ENCODE results near the gene SRSF3. TPM values are rescaled to one million over a fixed set of nuclear protein-coding genes. Genes with fewer than 3 reads are reported as not detected.
A peak's percentile ranks its signal among the peaks of the same experiment; 100 is the strongest.

SRSF3 gene
- total RNA-seq, 2 donors from 2014 or later: 86.4 to 113 TPM

DNA sequence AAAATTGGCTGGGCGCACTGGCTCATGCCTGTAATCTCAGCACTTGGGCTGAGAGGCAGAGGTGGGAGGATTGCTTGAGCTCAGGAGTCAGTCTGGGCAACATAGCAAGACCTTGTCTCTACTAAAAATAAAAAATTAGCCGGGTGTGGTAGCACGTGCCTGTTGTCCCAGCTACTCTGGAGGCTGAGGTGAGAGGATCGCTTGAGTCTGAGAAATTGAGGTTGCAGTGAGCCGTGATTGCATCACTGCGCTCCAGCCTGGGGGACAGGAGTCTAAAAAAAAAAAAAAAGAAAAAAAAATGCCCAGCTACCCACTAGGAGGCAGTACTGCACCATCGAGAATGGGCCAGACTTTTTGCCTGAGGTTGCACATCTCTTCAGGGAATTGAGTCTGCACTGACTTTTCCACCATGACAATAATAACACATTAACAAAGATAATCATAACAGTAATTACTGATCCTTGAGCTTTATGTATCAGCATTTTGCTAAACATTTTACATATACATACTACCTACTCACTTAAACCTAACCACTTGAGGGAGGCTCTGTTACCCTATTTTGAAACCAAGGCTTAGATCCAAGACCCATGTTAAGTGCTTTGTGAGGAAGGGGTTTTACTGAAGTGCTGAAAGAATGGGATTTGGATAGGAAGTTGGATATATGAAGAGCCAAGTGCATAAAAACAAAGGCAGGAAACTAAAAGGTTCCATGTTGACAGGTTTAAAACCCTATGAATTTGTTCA, 21.0 kb downstream of the SRSF3 start:
- intact Hi-C loops (cut with DNase I): loop anchor here (5.0 kb wide), 1 partner anchor 72 kb away; no protein-coding TSS in a partner anchor
- peak; percentile 45 to 54 (median 50) for DNase-seq
- Histone ChIP-seq H3K27me3 (no peaks in the 10 kb centered on the region), H3K4me1 (peaks cover 29% of the 10 kb centered on the region), H3K27ac (peak overlapping the region in 1 of 4 donors; percentile 46), H3K9me3 (no peaks in the 10 kb centered on the region), H3K4me3 (no peak overlapping the region), H3K36me3 (replicated peaks in 1 of 2; ENCODE audit: insufficient read depth in 1 of 2, low read depth in 2 of 2) (no peaks in the 10 kb centered on the region)
- peak; percentile 47 to 94 (median 66) for TF ChIP-seq CTCF (IDR thresholded peaks at IDR 0.05)
- no peak for TF ChIP-seq POLR2A (IDR thresholded peaks at IDR 0.05)
- ATAC-seq: peak; percentile 41
- WGBS, 2 donors: 35 to 36% methylated on average over 7 of the region's 7 CpGs

DNA sequence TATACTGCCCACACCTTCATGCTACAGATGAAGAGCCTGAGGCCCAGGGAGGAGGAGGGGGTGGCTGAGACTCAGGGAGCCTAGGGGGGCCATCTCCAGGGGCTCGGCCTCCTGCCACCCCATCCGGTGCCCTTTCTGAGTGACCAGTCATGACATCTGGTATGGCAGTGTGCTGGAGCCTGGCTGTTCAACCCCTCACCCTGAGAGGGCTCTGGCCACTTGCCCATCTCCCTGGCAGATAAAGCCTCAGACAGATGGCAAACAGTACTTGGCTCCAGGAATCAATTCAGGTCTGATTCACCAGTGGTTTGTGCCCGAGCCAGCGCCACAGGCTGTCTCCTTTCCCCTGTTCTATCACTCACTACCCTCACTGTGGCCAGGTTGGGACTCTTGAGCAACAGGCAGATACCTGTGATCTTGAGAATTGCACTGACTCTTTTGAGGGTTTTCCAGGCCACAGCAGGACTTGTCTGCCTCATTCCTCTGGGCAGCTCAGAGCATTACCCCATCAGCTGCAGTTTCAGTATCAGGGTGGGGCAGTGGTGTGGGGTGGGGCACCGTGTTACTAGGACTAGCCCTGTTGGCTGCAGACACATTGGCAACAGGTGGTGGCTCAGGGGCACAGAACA, 22.8 kb downstream of the SRSF3 start:
- 8 to 26% methylated on average over 4 to 5 of the region's 5 CpGs for WGBS, 2 donors
- Histone ChIP-seq H3K9me3 (no peaks in the 10 kb centered on the region), H3K27ac (peak overlapping the region; percentile 38 to 55 (median 48)), H3K27me3 (no peaks in the 10 kb centered on the region), H3K4me3 (no peak overlapping the region), H3K4me1 (peaks cover 29% of the 10 kb centered on the region), H3K36me3 (replicated peaks in 1 of 2; ENCODE audit: insufficient read depth in 1 of 2, low read depth in 2 of 2) (no peaks in the 10 kb centered on the region)
- ATAC-seq (peak; percentile 92), DNase-seq (peak; percentile 85 to 94 (median 90))
- intact Hi-C loops (cut with DNase I): loop anchor here (5.0 kb wide), 1 partner anchor 70 kb away; no protein-coding TSS in a partner anchor
- TF ChIP-seq POLR2A (IDR thresholded peaks at IDR 0.05) (no peak), CTCF (IDR thresholded peaks at IDR 0.05) (peak in 2 of 7 experiments; percentile 5 to 7)

- intact Hi-C loops (cut with DNase I): loop anchor here (5.0 kb wide), 1 partner anchor 69 kb away; no protein-coding TSS in a partner anchor
- ATAC-seq (no peak), DNase-seq (no peak)
- no peaks in the 10 kb centered on the region for H3K36me3 ChIP-seq (replicated peaks in 1 of 2; ENCODE audit: insufficient read depth in 1 of 2, low read depth in 2 of 2)
- H3K9me3 ChIP-seq: no peaks in the 10 kb centered on the region
- H3K27ac ChIP-seq: no peak overlapping the region
- 82 to 84% methylated on average over 9 to 10 of the region's 10 CpGs for WGBS, 2 donors
- no peak overlapping the region for H3K4me3 ChIP-seq
- no peaks in the 10 kb centered on the region for H3K27me3 ChIP-seq
- no peak for TF ChIP-seq CTCF (IDR thresholded peaks at IDR 0.05)
- TF ChIP-seq POLR2A (IDR thresholded peaks at IDR 0.05): no peak
- peaks cover 35% of the 10 kb centered on the region for H3K4me1 ChIP-seq
These were observed 24.5 kb downstream of the SRSF3 start for GRCh38 chr6:36618366-36619355.

DNA sequence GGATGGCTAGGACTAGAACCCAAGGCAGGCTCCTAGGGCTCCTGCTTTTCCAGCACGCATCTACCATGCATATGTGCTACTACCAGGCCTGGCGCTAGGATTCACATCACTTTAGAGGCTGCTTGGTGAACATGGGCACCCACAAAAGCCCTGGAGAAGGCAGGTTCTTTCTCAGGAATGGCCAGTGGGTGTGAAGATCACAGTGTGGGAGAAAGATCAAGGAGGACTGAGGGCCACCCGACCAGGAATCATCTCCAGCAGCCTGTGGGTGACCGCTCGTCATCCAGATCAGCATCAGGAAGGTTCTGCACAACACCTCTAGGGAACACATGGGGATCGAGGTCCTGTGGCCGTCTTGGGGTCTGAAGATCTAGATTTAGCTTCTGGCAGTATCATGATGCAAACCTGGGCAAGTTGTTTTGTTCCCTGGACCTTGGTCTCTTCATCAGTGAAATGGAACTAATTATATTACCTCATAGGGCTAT, 27.3 kb downstream of the SRSF3 start:
- peaks cover 40% of the 10 kb centered on the region for H3K4me1 ChIP-seq
- H3K4me3 ChIP-seq: no peak overlapping the region
- no peaks in the 10 kb centered on the region for H3K27me3 ChIP-seq
- intact Hi-C loops (cut with DNase I): loop anchor here (5.0 kb wide), 1 partner anchor 106 kb away; no protein-coding TSS in a partner anchor
- H3K27ac ChIP-seq: no peak overlapping the region
- TF ChIP-seq POLR2A (IDR thresholded peaks at IDR 0.05): no peak
- no peak for TF ChIP-seq CTCF (IDR thresholded peaks at IDR 0.05)
- 89 to 92% methylated on average over 7 of the region's 7 CpGs for WGBS, 2 donors
- no peak for ATAC-seq
- H3K36me3 ChIP-seq (replicated peaks in 1 of 2; ENCODE audit: insufficient read depth in 1 of 2, low read depth in 2 of 2): no peaks in the 10 kb centered on the region
- H3K9me3 ChIP-seq: no peaks in the 10 kb centered on the region
- DNase-seq: no peak
